Measurements from ENCODE around the gene RASEF.

Gene RASEF

DNA sequence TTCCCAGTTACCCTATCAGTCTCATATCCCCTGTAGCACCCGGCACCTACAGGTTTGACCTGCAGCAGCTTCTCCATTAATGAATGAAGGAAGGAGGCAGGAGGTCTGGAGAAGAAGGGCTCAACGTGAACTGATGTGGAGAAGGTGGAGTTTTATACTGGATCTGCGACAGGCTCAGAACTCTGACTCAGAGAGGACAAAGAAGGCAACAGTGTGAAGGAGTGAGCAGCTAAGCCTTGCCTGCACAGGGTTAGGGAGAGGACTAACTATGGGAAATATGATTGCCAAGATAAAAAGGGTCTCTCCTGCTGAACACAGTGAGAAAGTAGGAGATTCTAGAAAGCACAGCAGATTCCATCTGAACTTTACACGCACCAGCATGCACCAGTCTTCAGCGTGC lies 23.6 kb downstream of the RASEF start:
- Histone ChIP-seq H3K4me1 (ENCODE audit: control insufficient read depth in 2 of 2, insufficient read depth in 1 of 2, low read depth in 1 of 2, low read length in 2 of 2) (no peaks in the 10 kb centered on the region), H3K9ac (ENCODE audit: low read depth, low read length, poor library complexity) (no peak overlapping the region), H3K18ac (ENCODE audit: low read length) (no peak overlapping the region), H3K9me3 (replicated peaks in 1 of 2; ENCODE audit: control insufficient read depth in 2 of 2, insufficient read depth in 1 of 2, low read depth in 1 of 2, low read length in 2 of 2) (peaks cover 0 to 2% of the 10 kb centered on the region in 2 donors), H2AK5ac (ENCODE audit: low read depth, low read length) (no peak overlapping the region), H3K23ac (ENCODE audit: low read depth, low read length, poor library complexity) (no peak overlapping the region), H2BK120ac (ENCODE audit: low read depth, low read length) (no peak overlapping the region), H3K4me2 (ENCODE audit: insufficient read depth, low read length, poor library complexity, severe bottlenecking) (no peak overlapping the region), H4K8ac (ENCODE audit: low read depth, low read length) (no peak overlapping the region), H2BK5ac (ENCODE audit: low read length) (no peak overlapping the region), H3K36me3 (replicated peaks in 1 of 2; ENCODE audit: control insufficient read depth in 2 of 2, insufficient read depth in 2 of 2, low read length in 2 of 2) (no peaks in the 10 kb centered on the region), H3K79me1 (ENCODE audit: low read depth, low read length) (no peaks in the 10 kb centered on the region), H3K4ac (ENCODE audit: low read length) (no peak overlapping the region), H2BK12ac (ENCODE audit: low read length) (no peak overlapping the region), H3K27me3 (ENCODE audit: control insufficient read depth in 3 of 3, insufficient read depth in 3 of 3, low read depth in 1 of 3, low read length in 3 of 3) (no peaks in the 10 kb centered on the region), H3K4me3 (ENCODE audit: low read length in 2 of 2) (no peak overlapping the region), H3K14ac (ENCODE audit: low read length) (no peak overlapping the region), H3K27ac (replicated peaks; ENCODE audit: low read length) (no peak overlapping the region), H2AFZ (ENCODE audit: low read length) (no peak overlapping the region), H4K91ac (ENCODE audit: low read depth, low read length, poor library complexity) (no peak overlapping the region), H2BK15ac (ENCODE audit: low read length) (no peak overlapping the region)
- WGBS, 2 donors (ENCODE audit: extremely low coverage in 2 of 2, insufficient read length in 2 of 2, insufficient replicate concordance in 1 of 2), result no CpG with 5 or more reads among the region's 5 CpGs
- DNase-seq (ENCODE audit: low spot score), result no peak

DNA sequence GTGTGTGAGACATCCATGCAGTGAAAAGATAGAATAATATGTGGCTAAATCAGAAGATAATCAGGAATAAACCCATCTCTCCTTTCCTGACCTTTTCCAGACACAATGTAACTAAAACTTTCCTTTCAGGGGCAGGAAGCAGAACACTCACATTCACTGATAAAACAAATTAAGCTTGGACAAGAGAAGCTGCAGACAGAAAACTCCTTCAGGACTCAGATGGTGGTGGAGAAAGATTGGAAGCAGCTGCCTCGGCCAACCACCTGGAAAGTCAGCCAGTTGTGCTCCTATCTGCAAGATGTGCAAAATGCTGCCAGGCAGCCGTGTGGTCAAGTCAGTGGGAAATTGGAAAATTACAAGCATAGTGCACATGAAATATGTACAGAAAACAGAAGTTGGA lies 26.9 kb downstream of the RASEF start:
- no peak overlapping the region for H2AK5ac ChIP-seq (ENCODE audit: low read depth, low read length)
- H3K27me3 ChIP-seq (ENCODE audit: control insufficient read depth in 3 of 3, insufficient read depth in 3 of 3, low read depth in 1 of 3, low read length in 3 of 3), result no peaks in the 10 kb centered on the region
- H3K4me1 ChIP-seq (ENCODE audit: control insufficient read depth in 2 of 2, insufficient read depth in 1 of 2, low read depth in 1 of 2, low read length in 2 of 2), result no peaks in the 10 kb centered on the region
- no peak overlapping the region for H3K27ac ChIP-seq (replicated peaks; ENCODE audit: low read length)
- H2BK15ac ChIP-seq (ENCODE audit: low read length), result no peak overlapping the region
- no peaks in the 10 kb centered on the region for H3K79me1 ChIP-seq (ENCODE audit: low read depth, low read length)
- H3K36me3 ChIP-seq (replicated peaks in 1 of 2; ENCODE audit: control insufficient read depth in 2 of 2, insufficient read depth in 2 of 2, low read length in 2 of 2), result no peaks in the 10 kb centered on the region
- H3K23ac ChIP-seq (ENCODE audit: low read depth, low read length, poor library complexity), result no peak overlapping the region
- no peak overlapping the region for H2BK120ac ChIP-seq (ENCODE audit: low read depth, low read length)
- H2BK5ac ChIP-seq (ENCODE audit: low read length), result no peak overlapping the region
- no peak overlapping the region for H3K9ac ChIP-seq (ENCODE audit: low read depth, low read length, poor library complexity)
- H3K4me3 ChIP-seq (ENCODE audit: low read length in 2 of 2), result no peak overlapping the region
- no CpG with 5 or more reads among the region's 2 CpGs for WGBS, 2 donors (ENCODE audit: extremely low coverage in 2 of 2, insufficient read length in 2 of 2, insufficient replicate concordance in 1 of 2)
- H2AFZ ChIP-seq (ENCODE audit: low read length), result no peak overlapping the region
- H4K91ac ChIP-seq (ENCODE audit: low read depth, low read length, poor library complexity), result no peak overlapping the region
- no peak overlapping the region for H4K8ac ChIP-seq (ENCODE audit: low read depth, low read length)
- H3K4me2 ChIP-seq (ENCODE audit: insufficient read depth, low read length, poor library complexity, severe bottlenecking), result no peak overlapping the region
- no peak overlapping the region for H3K14ac ChIP-seq (ENCODE audit: low read length)
- peaks cover 0 to 2% of the 10 kb centered on the region in 2 donors for H3K9me3 ChIP-seq (replicated peaks in 1 of 2; ENCODE audit: control insufficient read depth in 2 of 2, insufficient read depth in 1 of 2, low read depth in 1 of 2, low read length in 2 of 2)
- no peak overlapping the region for H3K18ac ChIP-seq (ENCODE audit: low read length)
- H2BK12ac ChIP-seq (ENCODE audit: low read length), result no peak overlapping the region
- no peak overlapping the region for H3K4ac ChIP-seq (ENCODE audit: low read length)
- DNase-seq (ENCODE audit: low spot score), result no peak

DNA sequence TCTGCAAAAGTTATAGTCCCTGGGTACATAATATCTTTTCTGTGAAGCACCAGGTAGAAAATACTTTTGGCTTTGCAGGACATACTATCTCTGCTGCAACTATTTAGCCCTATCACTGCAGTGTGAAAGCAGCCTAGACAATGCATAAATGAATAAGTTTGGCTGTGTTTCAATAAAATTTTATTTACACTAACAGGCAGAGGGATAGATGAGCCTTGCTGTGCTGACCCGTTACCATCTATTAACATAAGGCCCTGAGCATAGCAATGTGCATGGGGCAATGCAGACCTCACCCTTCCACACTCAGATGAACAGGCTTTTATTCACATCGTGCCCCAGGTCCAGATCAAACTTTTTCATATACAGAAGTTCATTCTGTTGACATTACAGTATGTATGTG lies 27.8 kb downstream of the RASEF start:
- H3K4me3 ChIP-seq (ENCODE audit: low read length in 2 of 2), result no peak overlapping the region
- H3K4ac ChIP-seq (ENCODE audit: low read length), result no peak overlapping the region
- H3K4me2 ChIP-seq (ENCODE audit: insufficient read depth, low read length, poor library complexity, severe bottlenecking), result no peak overlapping the region
- H3K23ac ChIP-seq (ENCODE audit: low read depth, low read length, poor library complexity), result no peak overlapping the region
- no peak overlapping the region for H3K9ac ChIP-seq (ENCODE audit: low read depth, low read length, poor library complexity)
- no peak overlapping the region for H2BK12ac ChIP-seq (ENCODE audit: low read length)
- no peak overlapping the region for H3K27ac ChIP-seq (replicated peaks; ENCODE audit: low read length)
- H2BK5ac ChIP-seq (ENCODE audit: low read length), result no peak overlapping the region
- H2BK15ac ChIP-seq (ENCODE audit: low read length), result no peak overlapping the region
- H3K14ac ChIP-seq (ENCODE audit: low read length), result no peak overlapping the region
- no peak for DNase-seq (ENCODE audit: low spot score)
- no peaks in the 10 kb centered on the region for H3K4me1 ChIP-seq (ENCODE audit: control insufficient read depth in 2 of 2, insufficient read depth in 1 of 2, low read depth in 1 of 2, low read length in 2 of 2)
- H2AFZ ChIP-seq (ENCODE audit: low read length), result no peak overlapping the region
- H3K9me3 ChIP-seq (replicated peaks in 1 of 2; ENCODE audit: control insufficient read depth in 2 of 2, insufficient read depth in 1 of 2, low read depth in 1 of 2, low read length in 2 of 2), result peaks cover 0 to 2% of the 10 kb centered on the region in 2 donors
- WGBS, 2 donors (ENCODE audit: extremely low coverage in 2 of 2, insufficient read length in 2 of 2, insufficient replicate concordance in 1 of 2), result no CpG with 5 or more reads among the region's 2 CpGs
- H2AK5ac ChIP-seq (ENCODE audit: low read depth, low read length), result no peak overlapping the region
- H3K18ac ChIP-seq (ENCODE audit: low read length), result no peak overlapping the region
- no peaks in the 10 kb centered on the region for H3K27me3 ChIP-seq (ENCODE audit: control insufficient read depth in 3 of 3, insufficient read depth in 3 of 3, low read depth in 1 of 3, low read length in 3 of 3)
- H3K36me3 ChIP-seq (replicated peaks in 1 of 2; ENCODE audit: control insufficient read depth in 2 of 2, insufficient read depth in 2 of 2, low read length in 2 of 2), result no peaks in the 10 kb centered on the region
- no peak overlapping the region for H4K8ac ChIP-seq (ENCODE audit: low read depth, low read length)
- no peak overlapping the region for H4K91ac ChIP-seq (ENCODE audit: low read depth, low read length, poor library complexity)
- H3K79me1 ChIP-seq (ENCODE audit: low read depth, low read length), result no peaks in the 10 kb centered on the region
- H2BK120ac ChIP-seq (ENCODE audit: low read depth, low read length), result no peak overlapping the region

DNA sequence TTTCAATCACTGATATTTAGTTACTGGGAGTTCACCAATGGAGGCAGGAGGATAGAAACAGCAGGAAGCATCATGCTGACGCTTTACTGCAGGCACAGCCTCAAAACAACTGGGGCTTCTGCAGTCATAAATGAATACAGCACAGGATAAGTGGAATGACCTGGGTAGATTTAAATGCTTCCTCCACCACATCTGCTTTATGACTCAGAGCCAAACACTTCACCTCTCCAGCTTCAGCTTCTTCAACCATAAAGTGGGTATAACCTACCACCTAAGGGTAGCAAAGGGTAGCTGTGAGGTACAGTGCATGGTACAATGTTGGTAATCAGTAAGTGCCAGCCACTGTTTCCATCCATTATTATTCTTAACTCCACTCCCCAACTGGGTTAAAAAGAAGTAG lies 28.4 kb downstream of the RASEF start:
- H3K36me3 ChIP-seq (replicated peaks in 1 of 2; ENCODE audit: control insufficient read depth in 2 of 2, insufficient read depth in 2 of 2, low read length in 2 of 2), result no peaks in the 10 kb centered on the region
- H3K4me3 ChIP-seq (ENCODE audit: low read length in 2 of 2), result no peak overlapping the region
- no peak overlapping the region for H2AK5ac ChIP-seq (ENCODE audit: low read depth, low read length)
- no peak overlapping the region for H4K91ac ChIP-seq (ENCODE audit: low read depth, low read length, poor library complexity)
- H3K18ac ChIP-seq (ENCODE audit: low read length), result no peak overlapping the region
- DNase-seq (ENCODE audit: low spot score), result no peak
- no peak overlapping the region for H3K14ac ChIP-seq (ENCODE audit: low read length)
- no peak overlapping the region for H2AFZ ChIP-seq (ENCODE audit: low read length)
- no peak overlapping the region for H3K4ac ChIP-seq (ENCODE audit: low read length)
- no peaks in the 10 kb centered on the region for H3K4me1 ChIP-seq (ENCODE audit: control insufficient read depth in 2 of 2, insufficient read depth in 1 of 2, low read depth in 1 of 2, low read length in 2 of 2)
- H2BK12ac ChIP-seq (ENCODE audit: low read length), result no peak overlapping the region
- no peak overlapping the region for H3K9ac ChIP-seq (ENCODE audit: low read depth, low read length, poor library complexity)
- no CpG with 5 or more reads among the region's 1 CpG for WGBS, 2 donors (ENCODE audit: extremely low coverage in 2 of 2, insufficient read length in 2 of 2, insufficient replicate concordance in 1 of 2)
- no peak overlapping the region for H2BK120ac ChIP-seq (ENCODE audit: low read depth, low read length)
- no peak overlapping the region for H3K27ac ChIP-seq (replicated peaks; ENCODE audit: low read length)
- no peaks in the 10 kb centered on the region for H3K9me3 ChIP-seq (replicated peaks in 1 of 2; ENCODE audit: control insufficient read depth in 2 of 2, insufficient read depth in 1 of 2, low read depth in 1 of 2, low read length in 2 of 2)
- no peak overlapping the region for H2BK15ac ChIP-seq (ENCODE audit: low read length)
- H2BK5ac ChIP-seq (ENCODE audit: low read length), result no peak overlapping the region
- no peak overlapping the region for H4K8ac ChIP-seq (ENCODE audit: low read depth, low read length)
- H3K27me3 ChIP-seq (ENCODE audit: control insufficient read depth in 3 of 3, insufficient read depth in 3 of 3, low read depth in 1 of 3, low read length in 3 of 3), result no peaks in the 10 kb centered on the region
- H3K23ac ChIP-seq (ENCODE audit: low read depth, low read length, poor library complexity), result no peak overlapping the region
- H3K79me1 ChIP-seq (ENCODE audit: low read depth, low read length), result no peaks in the 10 kb centered on the region
- no peak overlapping the region for H3K4me2 ChIP-seq (ENCODE audit: insufficient read depth, low read length, poor library complexity, severe bottlenecking)
